ENCODE measurements around the gene HYDIN. TPM values are rescaled to one million over a fixed set of nuclear protein-coding genes. Genes with fewer than 3 reads are reported as not detected.

HYDIN gene
- total and polyA plus RNA-seq, 9 of the 15 experiments (the other 6 are each of a cell fraction or from before 2014, with no cell fraction given): 0.08 to 0.43 (median 0.14) TPM; not detected in 1

GRCh38 chr16:70770626-70771552 lies 459.6 kb downstream of the HYDIN start (continued):
- TF ChIP-seq PBX2 (CRISPR knock-in tag; IDR thresholded peaks at IDR 0.05; ENCODE audit: low read depth): peak; percentile 91
- TF ChIP-seq PBX2 (tag; conservative IDR thresholded peaks at IDR 0.05; ENCODE audit: low read depth): peak; percentile 99
- peak; percentile 46 for TF ChIP-seq MYC (IDR thresholded peaks at IDR 0.05; ENCODE audit: low read depth, low read length)
- TF ChIP-seq MYC (CRISPR knock-in tag; IDR thresholded peaks at IDR 0.05; ENCODE audit: borderline replicate concordance, low read depth): no peak
- TF ChIP-seq ZNF41 (CRISPR knock-in tag; conservative IDR thresholded peaks at IDR 0.05): no peak
- peak; percentile 37 for TF ChIP-seq NEUROD1 (IDR thresholded peaks at IDR 0.05; ENCODE audit: borderline replicate concordance, low read depth, low read length, partially characterized antibody)
- peak; percentile 36; the same call in 1 of the 2 replicates for TF ChIP-seq ESRRA (IDR thresholded peaks at IDR 0.05; ENCODE audit: borderline replicate concordance, low read depth)
- peak; percentile 44 for TF ChIP-seq ZFP36 (IDR thresholded peaks at IDR 0.05; ENCODE audit: low read depth, low read length, partially characterized antibody)
- 0 out of 2 replicates have a peak, but pooled peaks have one; percentile 36 for TF ChIP-seq POLR2AphosphoS2 (IDR thresholded peaks at IDR 0.05; ENCODE audit: low read length)
- 0 out of 2 replicates have a peak, but pooled peaks have one; percentile 38 for TF ChIP-seq JUN (IDR thresholded peaks at IDR 0.05; ENCODE audit: borderline replicate concordance, low read depth, low read length)
- TF ChIP-seq JUN (CRISPR knock-in tag; IDR thresholded peaks at IDR 0.05; ENCODE audit: borderline replicate concordance): no peak
- TF ChIP-seq ARID1B (IDR thresholded peaks at IDR 0.05): peak; percentile 24; the same call in 1 of the 2 replicates
- peak; percentile 97 for TF ChIP-seq PKNOX1 (IDR thresholded peaks at IDR 0.05)
- TF ChIP-seq THAP12 (CRISPR knock-in tag; IDR thresholded peaks at IDR 0.05): no peak
- peak; percentile 7; the same call in 1 of the 2 replicates for TF ChIP-seq CEBPZ (IDR thresholded peaks at IDR 0.05; ENCODE audit: borderline replicate concordance, low read depth, low read length)
- TF ChIP-seq MTA3 (IDR thresholded peaks at IDR 0.05; ENCODE audit: borderline replicate concordance): 0 out of 2 replicates have a peak, but pooled peaks have one; percentile 28
